A204.1 (cell line): ENCODE data around the gene PI4KA.
A peak's percentile ranks its signal among the peaks of the same experiment; 100 is the strongest.
"Not testable (repeated sequence)": the region's sequence is repeated elsewhere in the genome, so short reads cannot be mapped to it uniquely, and the experiment has no call there.

Experiments
- FAIRE-seq: peaks from 2 replicates; lab custom pipeline; 2012; peaks lifted over from hg19 to GRCh38; lab: Jason Lieb, UNC

The PI4KA gene

DNA sequence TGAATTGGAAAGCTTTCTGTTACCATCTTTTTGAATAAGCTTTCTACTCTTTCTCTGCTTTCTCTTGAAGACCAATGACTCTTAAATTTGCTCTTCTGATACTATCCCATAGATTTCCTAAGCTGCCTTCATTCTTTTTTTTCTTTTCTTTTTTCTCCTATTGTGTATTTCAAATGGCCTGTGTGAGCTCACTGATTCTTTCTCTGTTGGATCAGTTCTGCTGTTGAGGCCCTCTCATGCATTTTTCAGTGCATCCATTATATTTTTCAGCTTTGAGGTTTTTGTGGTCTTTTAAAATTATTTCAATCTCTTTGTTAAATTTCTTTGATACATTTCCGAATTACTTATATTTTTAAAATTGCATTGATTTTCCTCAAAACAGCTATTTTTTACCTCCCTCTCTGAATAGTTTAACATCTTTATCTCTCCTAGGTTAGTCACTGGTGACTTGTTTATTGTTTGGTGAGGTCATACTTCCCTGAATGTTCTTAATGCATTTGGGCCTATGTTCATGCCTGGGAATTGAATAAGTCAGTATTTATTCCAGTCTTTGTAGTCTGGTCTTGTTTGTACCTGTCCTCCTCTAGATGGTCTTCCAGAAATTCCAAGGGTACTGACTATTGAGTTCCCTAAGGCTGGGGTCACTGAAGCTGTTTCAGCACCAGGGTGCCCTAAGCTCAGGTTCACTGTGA is 195.3 kb downstream of the PI4KA start:
- no peak for FAIRE-seq

DNA sequence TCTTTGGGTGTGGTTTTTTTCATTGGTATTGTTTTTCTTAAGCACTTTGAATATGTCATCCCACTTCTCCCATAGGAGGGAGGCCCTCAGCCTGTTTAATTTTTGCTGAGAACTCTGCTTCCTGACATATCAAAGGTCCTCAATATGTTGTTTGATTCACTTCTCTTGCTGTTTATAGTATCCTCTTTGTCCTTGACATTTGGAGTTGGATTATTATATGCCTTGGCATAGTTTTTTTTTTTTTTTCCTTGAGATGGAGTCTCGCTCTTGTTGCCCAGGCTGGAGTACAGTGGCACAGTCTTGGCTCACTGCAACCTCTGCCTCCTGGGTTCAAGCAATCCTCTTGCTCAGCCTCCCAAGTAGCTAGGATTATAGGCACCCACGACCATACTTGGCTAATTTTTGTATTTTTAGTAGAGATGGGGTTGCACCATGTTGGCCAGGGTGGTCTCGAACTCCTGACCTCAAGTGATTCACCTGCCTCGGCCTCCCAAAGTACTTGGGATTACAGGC is 196.0 kb downstream of the PI4KA start:
- not testable (repeated sequence) for FAIRE-seq

DNA sequence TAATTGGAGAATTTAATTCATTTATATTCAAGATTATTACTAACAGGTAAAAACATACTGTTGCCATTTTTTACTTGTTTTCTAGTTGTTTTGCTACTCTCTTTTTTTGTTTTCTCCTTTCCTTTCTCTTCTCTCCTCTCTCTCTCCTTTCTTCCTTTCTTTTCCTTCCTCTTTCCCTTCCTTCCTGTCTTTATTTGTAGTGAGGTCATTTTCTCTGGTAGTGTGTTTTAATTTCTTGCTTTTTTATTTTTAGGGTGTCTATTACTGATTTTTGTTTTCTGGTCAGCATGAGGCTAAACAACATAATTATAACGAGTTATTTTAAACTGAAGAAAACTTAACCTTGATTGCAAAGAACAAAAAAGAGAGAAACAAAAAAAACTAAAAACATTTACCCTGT is 197.1 kb downstream of the PI4KA start:
- FAIRE-seq: no peak

DNA sequence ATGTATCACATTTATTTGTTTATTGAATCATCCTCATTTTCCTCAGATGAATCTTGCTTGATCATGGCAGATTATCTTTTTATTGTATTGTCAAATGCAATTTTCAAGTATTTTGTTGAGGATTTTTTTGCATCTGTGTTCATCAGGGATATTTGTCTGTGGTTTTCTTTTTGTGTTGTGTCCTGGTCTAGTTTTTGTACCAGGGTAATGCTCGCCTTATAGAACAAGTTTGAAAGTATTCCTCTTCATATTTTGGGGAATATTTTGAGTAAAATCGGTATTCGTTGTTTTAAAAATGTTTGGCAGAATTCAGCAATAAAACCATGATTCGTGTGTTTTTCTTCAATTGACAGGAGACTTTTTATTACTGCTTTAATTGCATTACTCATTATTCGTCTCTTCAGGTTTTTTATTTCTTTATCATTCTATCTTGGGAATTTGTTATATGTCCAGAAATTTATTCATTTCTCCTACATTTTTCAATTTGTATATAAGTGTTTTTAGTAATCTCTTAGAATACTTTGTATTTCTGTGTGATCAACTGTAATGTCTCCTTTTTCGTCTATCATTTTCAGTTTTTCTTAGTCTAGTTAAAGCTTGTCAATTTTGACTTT is 198.1 kb downstream of the PI4KA start:
- peak; percentile 19 for FAIRE-seq

DNA sequence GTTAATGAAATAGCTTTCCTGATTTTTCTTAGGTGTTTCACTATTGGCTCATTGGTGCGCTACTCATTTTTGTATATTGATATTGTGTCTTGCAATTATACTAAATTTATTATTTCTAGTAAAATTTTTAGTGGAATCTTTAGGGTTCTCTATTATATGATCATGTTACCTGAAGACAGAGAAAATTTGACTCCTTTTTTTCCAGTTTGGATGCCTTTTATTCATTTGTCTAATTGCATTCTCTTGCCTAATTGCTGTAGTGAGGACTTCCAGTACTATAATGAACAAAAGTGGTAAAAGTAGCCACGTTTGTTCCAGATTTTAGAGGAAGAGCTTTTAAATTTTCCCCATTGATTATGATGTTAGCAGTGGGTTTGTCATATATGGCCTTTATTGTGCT is 198.7 kb downstream of the PI4KA start:
- FAIRE-seq: no peak

DNA sequence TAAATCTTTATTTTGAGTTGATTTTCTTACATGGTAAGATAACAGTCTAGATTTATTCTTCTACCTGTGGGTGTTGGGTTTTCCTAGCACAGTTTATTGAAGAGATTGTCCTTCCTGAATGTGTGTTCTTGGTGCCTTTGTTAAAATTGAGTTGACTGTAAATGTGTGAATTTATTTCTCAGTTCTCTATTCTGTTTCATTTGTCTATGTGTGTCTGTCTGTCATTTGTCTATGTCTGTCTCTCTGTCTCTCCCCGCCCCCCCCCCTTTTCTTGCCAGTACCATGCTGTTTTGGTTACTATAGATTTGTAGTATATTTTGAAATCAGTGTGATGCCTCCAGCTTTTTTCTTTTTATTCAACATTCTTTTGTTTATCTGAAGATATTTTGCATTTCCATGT is 199.4 kb downstream of the PI4KA start:
- FAIRE-seq: no peak

DNA sequence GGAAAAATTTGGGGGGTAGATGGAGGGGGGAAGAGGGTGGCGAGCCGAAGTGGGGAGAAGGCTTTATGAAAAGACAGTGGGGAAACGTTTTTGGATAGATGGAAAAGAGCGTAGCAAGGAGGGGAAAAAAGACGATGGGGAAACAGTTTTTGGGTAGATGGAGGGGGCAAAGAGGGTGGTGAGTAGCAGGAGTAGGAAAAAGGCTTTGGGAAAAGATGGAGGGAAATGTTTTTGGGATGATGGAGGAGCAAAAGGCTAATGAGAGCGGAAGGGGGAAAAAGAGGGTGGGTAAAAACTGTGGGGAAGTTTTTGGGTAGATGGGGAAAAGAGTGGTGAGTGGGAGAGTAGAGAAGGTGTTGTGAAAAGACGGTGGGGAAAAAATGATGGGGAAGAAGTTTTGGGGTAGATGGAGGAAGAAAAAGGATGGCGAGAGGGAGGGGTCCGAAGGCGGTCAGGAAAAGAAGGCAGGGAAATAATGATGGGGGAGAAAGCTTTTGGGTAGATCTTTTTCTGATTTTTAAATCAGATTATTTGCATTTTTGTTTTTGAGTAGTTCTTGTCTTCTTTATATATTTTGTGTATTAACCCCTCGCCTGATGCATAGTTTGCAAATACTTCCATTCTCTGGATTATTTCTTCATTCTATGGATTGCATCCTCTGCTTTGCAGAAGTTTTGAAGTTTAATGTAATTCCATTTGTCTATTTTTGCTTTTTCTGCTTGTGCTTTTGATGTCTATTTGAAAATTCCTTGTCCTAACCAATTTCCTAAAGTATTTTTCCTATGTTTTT is 200.0 kb downstream of the PI4KA start:
- FAIRE-seq: no peak

DNA sequence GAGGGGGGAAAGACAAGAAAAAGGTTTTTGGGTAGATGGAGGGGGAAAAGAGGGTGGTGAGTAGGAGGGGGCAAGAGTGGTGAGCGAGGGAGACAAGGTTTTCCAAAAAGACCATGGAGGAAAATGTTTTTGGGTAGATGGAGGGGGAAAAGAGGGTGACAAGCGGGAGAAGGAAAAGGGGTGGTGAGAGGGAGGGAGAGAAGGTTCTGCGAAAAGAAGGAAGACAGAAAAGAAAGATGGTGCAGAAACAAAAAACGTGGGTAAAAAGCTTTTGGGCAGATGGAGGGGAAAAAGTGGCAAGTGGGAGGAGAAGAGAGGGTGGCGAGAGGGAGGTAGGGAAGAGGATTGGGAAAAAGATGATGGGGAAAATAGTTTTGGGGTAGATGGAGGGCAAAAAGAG is 200.6 kb downstream of the PI4KA start:
- FAIRE-seq: no peak
